HepG2 (cell line): ENCODE data around the gene GJB1. TPM values are rescaled to one million over a fixed set of nuclear protein-coding genes. Genes with fewer than 3 reads are reported as not detected.

Experiments used
- ATAC-seq: fragments of 200-7000 bp; cut with Tn5 transposase; 3 replicates; pipeline ENCODE4 v1.9.1; 2020; ENCODE audit warnings: mild to moderate bottlenecking, moderate library complexity
- BruUV-seq: library from RNA; stranded (reverse); fragments of 400-500 nt; replicated peaks from 2 replicates; lab custom pipeline; 2021; lab: Mats Ljungman, UMichigan
- CTCF ChIA-PET: fragments of 300-600 bp; formaldehyde crosslinking; extraction: SDS; loops from one replicate; lab custom pipeline; 2021; ENCODE audit warnings: low total read pairs, inconsistent platforms, low intra/inter-chr PET ratio; lab: Yijun Ruan, JAX
- POLR2A ChIA-PET: fragments of 350-600 bp; sonication (Branson Sonifier 250); formaldehyde crosslinking; loops from one replicate; lab custom pipeline; 2020; ENCODE audit warnings: antibody characterized with exemption, inconsistent platforms; lab: Yijun Ruan, JAX
- DNase-seq: peaks from one replicate; pipeline ENCODE4 v3.0.0-alpha.2; 2015; ENCODE audit warnings: low spot score
- FAIRE-seq: peaks from 3 replicates; lab custom pipeline; 2011; peaks lifted over from hg19 to GRCh38; lab: Jason Lieb, UNC
- H2AFZ ChIP-seq: one replicate; pipeline ENCODE4 v1.6.1; 2011; ENCODE audit warnings: low read length, inconsistent platforms
- H3K27ac ChIP-seq: fragments of 300-600 bp; 3 replicates; pipeline ENCODE4 v1.8.0; 2011; ENCODE audit warnings: mixed run types, mild to moderate bottlenecking, mixed read lengths, low read length, inconsistent platforms; ENCODE audit not compliant: insufficient read depth; ENCODE audit errors: extremely low read length
- H3K27me3 ChIP-seq, 2 experiments: fragments of 200-600 bp in 1 of 2; 2 replicates in 1 of 2; 3 replicates in 1 of 2; pipeline versions ENCODE4 v1.6.0 to v1.8.0; 2011; ENCODE audit warnings: low read length in 2 of 2, mild to moderate bottlenecking in 2 of 2, moderate library complexity in 2 of 2, inconsistent platforms in 1 of 2; ENCODE audit not compliant: insufficient read depth in 2 of 2, control insufficient read depth in 1 of 2
- H3K36me3 ChIP-seq, 2 experiments: fragments of 200-600 bp in 1 of 2; replicated peaks in 1 of 2; 2 replicates in 1 of 2; 3 replicates in 1 of 2; pipeline versions ENCODE4 v1.5.1 to v1.8.0; 2011; ENCODE audit warnings: low read length in 2 of 2, inconsistent platforms in 1 of 2; ENCODE audit not compliant: insufficient read depth in 2 of 2, control insufficient read depth in 1 of 2
- H3K4me1 ChIP-seq: 2 replicates; pipeline ENCODE4 v1.5.1; 2012; ENCODE audit warnings: low read length, inconsistent platforms; ENCODE audit not compliant: insufficient read depth
- H3K4me2 ChIP-seq: 2 replicates; pipeline ENCODE4 v1.6.0; 2011; ENCODE audit warnings: low read depth, low read length, inconsistent platforms
- H3K4me3 ChIP-seq, 3 experiments: fragments of 200-600 bp in 1 of 3; sonication (generic), shearing (Covaris generic) in 1 of 3; replicated peaks in 1 of 3; 2 replicates each; pipeline ENCODE4 v1.5.1; 2011 to 2016; ENCODE audit warnings: low read length in 3 of 3, inconsistent platforms in 2 of 3, low read depth in 2 of 3, mild to moderate bottlenecking in 2 of 3, control low read depth in 1 of 3, mixed read lengths in 1 of 3; ENCODE audit not compliant: insufficient read depth in 1 of 3
- H3K79me2 ChIP-seq: one replicate; pipeline ENCODE4 v1.6.1; 2011; ENCODE audit warnings: low read length, inconsistent platforms; ENCODE audit not compliant: insufficient read depth
- H3K9ac ChIP-seq: 2 replicates; pipeline ENCODE4 v1.6.0; 2011; ENCODE audit warnings: mild to moderate bottlenecking, low read depth, low read length, inconsistent platforms; ENCODE audit not compliant: insufficient read depth
- H3K9me3 ChIP-seq: 2 replicates; pipeline ENCODE4 v1.5.1; 2012; ENCODE audit warnings: mild to moderate bottlenecking, low read length
- H4K20me1 ChIP-seq: 2 replicates; pipeline ENCODE4 v1.6.0; 2011; ENCODE audit warnings: inconsistent platforms, mild to moderate bottlenecking, low read length, moderate library complexity; ENCODE audit not compliant: insufficient read depth
- CAMTA2 ChIP-seq: sonication (generic); formaldehyde crosslinking; IDR thresholded peaks from 2 replicates; pipeline ENCODE4 v1.4.0; 2020; ENCODE audit warnings: mild to moderate bottlenecking, missing genetic modification reagents, borderline replicate concordance
- CENPX ChIP-seq: sonication (generic); formaldehyde crosslinking; IDR thresholded peaks from 2 replicates; pipeline ENCODE4 v1.9.0; 2021; ENCODE audit warnings: mild to moderate bottlenecking, missing genetic modification reagents, moderate library complexity
- E2F5 ChIP-seq: sonication (generic); formaldehyde crosslinking; conservative IDR thresholded peaks from 2 replicates; pipeline ENCODE4 v1.4.0; 2020; ENCODE audit warnings: missing genetic modification reagents
- FOSL2 ChIP-seq: sonication (generic); formaldehyde crosslinking; IDR thresholded peaks from 2 replicates; pipeline ENCODE4 v1.4.0; 2020; ENCODE audit warnings: missing genetic modification reagents
- FOXA1 ChIP-seq, 2 experiments: fragments of 450-650 bp in 1 of 2; sonication (generic) in 1 of 2; formaldehyde crosslinking in 1 of 2; IDR thresholded peaks; 2 replicates each; pipeline versions ENCODE4 v1.4.0 to v1.6.1; 2016 to 2020; ENCODE audit warnings: missing genetic modification reagents in 1 of 2
- GTF3A ChIP-seq: sonication (generic); formaldehyde crosslinking; conservative IDR thresholded peaks from 2 replicates; pipeline ENCODE4 v1.4.0; 2020; ENCODE audit warnings: mild to moderate bottlenecking, missing genetic modification reagents
- HES4 ChIP-seq: sonication (generic); formaldehyde crosslinking; IDR thresholded peaks from 2 replicates; pipeline ENCODE4 v1.9.0; 2021; ENCODE audit warnings: mild to moderate bottlenecking, missing genetic modification reagents, borderline replicate concordance
- LCORL ChIP-seq, 2 experiments: fragments of 450-650 bp in 1 of 2; sonication (generic) in 1 of 2; formaldehyde crosslinking in 1 of 2; IDR thresholded peaks; 2 replicates each; pipeline versions ENCODE4 v1.5.0 to v1.6.1; 2017 to 2020; ENCODE audit warnings: antibody characterized with exemption in 1 of 2, missing genetic modification reagents in 1 of 2
- NONO ChIP-seq, 2 experiments: fragments of 450-650 bp in 1 of 2; sonication (generic) in 1 of 2; formaldehyde crosslinking in 1 of 2; IDR thresholded peaks in 1 of 2; conservative IDR thresholded peaks in 1 of 2; 2 replicates each; pipeline versions ENCODE4 v1.6.1 to v1.8.0; 2017 to 2022; ENCODE audit warnings: mild to moderate bottlenecking in 1 of 2, missing genetic modification reagents in 1 of 2, moderate library complexity in 1 of 2
- RBAK ChIP-seq: sonication (generic); formaldehyde crosslinking; IDR thresholded peaks from 2 replicates; pipeline ENCODE4 v1.5.1; 2020; ENCODE audit warnings: mild to moderate bottlenecking, missing genetic modification reagents
- SIX4 ChIP-seq: sonication (generic); formaldehyde crosslinking; IDR thresholded peaks from 2 replicates; pipeline ENCODE4 v1.4.0; 2020; ENCODE audit warnings: missing genetic modification reagents
- TOE1 ChIP-seq: sonication (generic); formaldehyde crosslinking; IDR thresholded peaks from 2 replicates; pipeline ENCODE4 v1.4.0; 2020; ENCODE audit warnings: mild to moderate bottlenecking, missing genetic modification reagents
- XBP1 ChIP-seq: sonication (generic); formaldehyde crosslinking; IDR thresholded peaks from 2 replicates; pipeline ENCODE4 v1.5.0; 2020; ENCODE audit warnings: missing genetic modification reagents
- ZNF331 ChIP-seq: sonication (generic); formaldehyde crosslinking; IDR thresholded peaks from 2 replicates; pipeline ENCODE4 v1.4.0; 2020; ENCODE audit warnings: missing genetic modification reagents
- ZNF614 ChIP-seq: IDR thresholded peaks from 2 replicates; pipeline ENCODE4 v1.6.1; 2018; ENCODE audit warnings: missing biosample characterization, missing genetic modification reagents, inconsistent platforms, borderline replicate concordance
- ZNF776 ChIP-seq: sonication (generic); formaldehyde crosslinking; IDR thresholded peaks from 2 replicates; pipeline ENCODE4 v1.4.0; 2020; ENCODE audit warnings: mild to moderate bottlenecking, missing genetic modification reagents
- WGBS: methylation state at CpG from one replicate; pipeline ENCODE4 v1.1.6; 2017; ENCODE audit warnings: low lambda C conversion rate; 5-methylcytosine and 5-hydroxymethylcytosine counted together
- in situ Hi-C: cut with HindIII; loops from 2 replicates; pipeline ENCODE4 v1.10.0; 2017; ENCODE audit warnings: low pct_unique_long_range_greater_than_20kb; ENCODE audit not compliant: extremely low pct_ligation_motif_present
- intact Hi-C: fragments of 100-400 bp; cut with micrococcal nuclease; formaldehyde crosslinking; loops from one replicate; pipeline ENCODE4 v1.10.0; 2022; ENCODE audit not compliant: unreplicated experiment
- polyA plus RNA-seq, 8 experiments: library from polyadenylated mRNA; depleted of rRNA in 3 of 8; stranded (reverse) in 7 of 8; unstranded in 1 of 8; fragments of >200 nt; fragmentation: Illumina TruSeq in 4 of 8; extraction: Trizol in 4 of 8; gene quantifications; 2 replicates each; pipeline versions ENCODE4 v1.2.1 to v1.2.3, GENCODE V29; 2011 to 2016; ENCODE audit warnings: low read depth in 4 of 8, missing spikeins in 1 of 8, mixed read lengths in 1 of 8; ENCODE audit not compliant: insufficient read depth in 1 of 8
- total RNA-seq, 5 experiments: library from RNA; depleted of rRNA; stranded (reverse); fragments of >200 nt; fragmentation: Illumina TruSeq; extraction: Trizol; gene quantifications; 2 replicates each; pipeline ENCODE4 v1.2.3, GENCODE V29; 2016; ENCODE audit warnings: low read depth in 1 of 5

Gene GJB1
- total and polyA plus RNA-seq, 2 of the 13 experiments (the other 11 are each of a cell fraction or from before 2014, with no cell fraction given), result 111 to 161 TPM

- no peaks in the 10 kb centered on the region; a peak in 1 of 5 replicates for H3K27me3 ChIP-seq
- DNase-seq, result no peak
- FAIRE-seq, result no peak
- ATAC-seq, result no peak
- ChIA-PET CTCF (no interaction called here), POLR2A (interaction anchor here (4.1 kb wide), 1 partner anchor 29 kb away, joined by 68 read pairs; no protein-coding TSS in a partner anchor)
- H3K4me1 ChIP-seq, result peaks cover 35% of the 10 kb centered on the region
- TF ChIP-seq GTF3A (CRISPR knock-in tag), result no peak
- no peak overlapping the region for H3K4me2 ChIP-seq
- intact Hi-C loops, result no loop called here
- no TSS peak for BruUV-seq
- no peak overlapping the region for H3K27ac ChIP-seq
- peaks cover 20% of the 10 kb centered on the region for H3K79me2 ChIP-seq
- H3K9ac ChIP-seq, result no peak overlapping the region
- no peaks in the 10 kb centered on the region for H4K20me1 ChIP-seq
- in situ Hi-C loops, result no loop called here
- H3K4me3 ChIP-seq, result no peak overlapping the region
- H2AFZ ChIP-seq, result no peak overlapping the region
- WGBS, result 88% methylated on average over 5 of the region's 5 CpGs
- H3K36me3 ChIP-seq, result no peaks in the 10 kb centered on the region
- H3K9me3 ChIP-seq, result no peaks in the 10 kb centered on the region
Observed at GRCh38 chrX:71212536-71212935, 10.5 kb upstream of the GJB1 start.

- Histone ChIP-seq H2AFZ (no peak overlapping the region), H3K27ac (peak overlapping the region; percentile 91), H3K4me1 (peaks cover 47% of the 10 kb centered on the region), H3K79me2 (peaks cover 24% of the 10 kb centered on the region), H3K4me3 (peak overlapping the region in 1 of 3 experiments; percentile 54; a peak in 2 of 6 replicates), H3K9ac (peak overlapping the region; percentile 25; the same call in 1 of the 2 replicates), H3K36me3 (no peaks in the 10 kb centered on the region), H4K20me1 (no peaks in the 10 kb centered on the region), H3K9me3 (no peaks in the 10 kb centered on the region), H3K4me2 (peak overlapping the region; percentile 82), H3K27me3 (no peaks in the 10 kb centered on the region; a peak in 1 of 5 replicates)
- in situ Hi-C loops (no loop called here), intact Hi-C loops (no loop called here)
- ATAC-seq (peak; percentile 55), DNase-seq (no peak), FAIRE-seq (peak; percentile 57)
- no CpG with 5 or more reads among the region's 1 CpG for WGBS
- ChIA-PET POLR2A (interaction anchor here (1.1 to 5.5 kb wide), 7 partner anchors 9 to 152 kb away, joined by 3 to 140 read pairs (median 10); partner anchors contain the start of genes GJB1, NONO and TAF1), CTCF (no interaction called here)
- no TSS peak for BruUV-seq
- TF ChIP-seq FOSL2 (CRISPR knock-in tag) (peak; percentile 19; the same call in 1 of the 2 replicates), RBAK (no peak), ZNF331 (CRISPR knock-in tag) (no peak; the same call in 1 of the 2 replicates), E2F5 (CRISPR knock-in tag) (no peak), SIX4 (CRISPR knock-in tag) (peak; percentile 12; the same call in 1 of the 2 replicates), CENPX (no peak), XBP1 (CRISPR knock-in tag) (no peak), HES4 (no peak), NONO (IDR thresholded peaks at IDR 0.05) (no peak), NONO (CRISPR knock-in tag; conservative IDR thresholded peaks at IDR 0.05) (0 out of 2 replicates have a peak, but pooled peaks have one; percentile 8), FOXA1 (IDR thresholded peaks at IDR 0.05) (no peak), FOXA1 (CRISPR knock-in tag; IDR thresholded peaks at IDR 0.05) (peak; percentile 62), TOE1 (CRISPR knock-in tag) (no peak), ZNF614 (CRISPR knock-in tag) (no peak), CAMTA2 (CRISPR knock-in tag) (no peak), ZNF776 (CRISPR knock-in tag) (no peak), LCORL (IDR thresholded peaks at IDR 0.05) (no peak), LCORL (CRISPR knock-in tag; IDR thresholded peaks at IDR 0.05) (no peak)
Observed at GRCh38 chrX:71214152-71214551, 8.9 kb upstream of the GJB1 start.
